Lower leg skin (tissue), 3 donors: ENCODE data around the gene RET.

Experiments
- CTCF ChIP-seq, 3 donors: fragments of 450-650 bp; IDR thresholded peaks; one replicate each; pipeline ENCODE4 v1.5.1; 2016; ENCODE audit warnings: antibody characterized with exemption in 3 of 3, mild to moderate bottlenecking in 3 of 3, moderate library complexity in 2 of 3
- POLR2A ChIP-seq, 2 donors: fragments of 450-650 bp; IDR thresholded peaks; one replicate each; pipeline ENCODE4 v1.6.1; 2016 to 2017; ENCODE audit warnings: antibody characterized with exemption in 2 of 2, mild to moderate bottlenecking in 1 of 2, moderate library complexity in 1 of 2

DNA sequence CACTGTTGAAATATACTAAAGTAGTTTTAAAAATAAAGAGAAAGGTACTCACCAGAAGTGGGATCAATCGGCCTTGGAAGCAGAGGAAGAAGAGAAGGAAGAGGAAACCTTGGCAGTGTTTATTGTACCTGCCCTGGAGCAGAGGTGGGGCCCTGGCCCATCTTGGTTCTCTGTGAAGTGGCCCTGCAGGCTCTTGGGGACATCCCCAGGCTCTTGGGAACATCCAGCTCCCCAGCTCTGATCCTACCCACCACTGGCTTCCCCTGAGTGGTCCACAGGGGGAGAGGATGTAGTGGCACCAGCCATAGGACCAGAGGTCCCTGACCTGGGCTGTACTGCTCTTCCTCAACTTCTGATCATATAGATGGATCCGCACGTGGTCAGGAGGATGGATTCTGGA lies 22.3 kb upstream of the RET start:
- TF ChIP-seq CTCF (IDR thresholded peaks at IDR 0.05) (no peak), POLR2A (IDR thresholded peaks at IDR 0.05) (no peak)
